ENCODE data around the gene FOXS1. TPM values are rescaled to one million over a fixed set of nuclear protein-coding genes. Genes with fewer than 3 reads are reported as not detected.

Gene FOXS1
- 0.22 and 2.0 TPM in 2 replicates for total RNA-seq

DNA sequence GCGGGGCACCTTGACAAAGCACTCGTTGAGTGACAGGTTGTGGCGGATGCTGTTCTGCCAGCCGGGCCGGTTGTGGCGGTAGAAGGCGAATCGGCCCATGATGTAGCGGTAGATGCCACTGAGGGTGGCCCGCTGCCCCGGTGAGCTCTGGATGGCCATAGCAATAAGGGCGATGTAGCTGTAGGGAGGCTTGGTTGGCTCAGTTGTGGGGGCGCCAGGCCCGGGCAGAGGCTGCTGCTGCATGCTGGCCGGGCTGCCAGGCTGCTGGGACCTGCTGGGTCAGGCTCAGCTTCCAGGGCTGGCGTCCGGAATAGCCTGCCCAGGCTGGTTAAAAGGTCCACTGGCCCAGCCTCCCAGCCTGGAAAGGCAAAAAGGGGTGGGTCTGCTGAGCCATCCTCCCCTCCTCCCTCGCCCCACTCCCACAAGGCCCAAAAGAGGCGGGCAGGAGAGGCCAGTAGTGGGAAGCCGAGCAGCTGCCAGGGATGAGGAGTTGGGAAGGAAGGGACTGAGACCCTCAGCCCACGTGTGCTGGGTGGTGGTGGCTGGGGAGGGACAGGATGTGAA is at the start of gene FOXS1:
TSS of gene FOXS1 (minus strand) at position 305 of the 564 bp plus-strand sequence. CDS start at position 243, 62 bp downstream.

GRCh38 chr20:31869942-31870725 is 24.7 kb upstream of the FOXS1 start, which contains the start of the genes DUSP15 and TTLL9:
Gene DUSP15, minus strand, starts transcription at chr20:31870527. Its CDS starts 190 bp downstream, at chr20:31870337.
Gene TTLL9, plus strand, starts transcription at chr20:31870634. Its CDS starts 493 bp downstream, at chr20:31871127.

DNA sequence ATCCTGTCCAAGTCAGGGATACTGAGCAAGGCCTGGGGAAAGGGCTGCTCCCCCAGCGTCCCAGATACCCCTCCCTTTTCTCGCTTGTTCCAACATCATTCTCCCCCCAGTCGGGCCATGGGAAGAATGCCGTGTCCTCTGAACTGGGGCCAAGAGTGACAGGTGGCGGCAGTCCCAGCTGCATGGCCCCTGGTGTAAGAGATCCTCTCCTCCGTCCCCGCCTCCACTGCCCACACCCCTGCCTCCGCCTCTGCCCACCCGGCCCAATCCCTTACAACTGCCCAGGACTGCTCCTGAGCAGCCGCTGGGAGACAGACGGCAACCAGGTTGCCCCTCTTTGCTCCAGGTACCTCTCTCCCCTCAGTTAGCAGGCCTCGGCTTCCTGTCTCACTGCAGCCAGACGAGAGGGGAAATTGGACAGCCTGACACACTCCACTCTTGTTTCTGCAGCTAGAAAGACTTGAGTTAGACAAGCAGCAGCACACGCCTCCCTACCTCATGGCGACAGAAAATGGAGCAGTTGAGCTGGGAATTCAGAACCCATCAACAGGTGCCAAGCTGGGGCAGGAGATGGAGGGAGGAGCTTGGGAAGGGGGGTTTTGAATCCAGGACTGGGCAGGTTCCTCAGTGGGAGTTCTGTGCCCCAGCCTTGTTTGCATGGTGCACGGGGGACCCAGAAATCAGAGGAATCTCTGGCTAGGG is 26.2 kb downstream of the FOXS1 start, which contains the start of gene MYLK2:
TSS of gene MYLK2 (plus strand) at position 274 of the 702 bp plus-strand sequence. CDS start at position 499, 225 bp downstream.

Small RNAs within 50 kb of the gene (small RNA-seq; reads per million reads assigned to genes)
- not detected for gene AL160175.1 (ENCODE audit: low replicate concordance)

Other genes with a start within 250 kb of the FOXS1 start
- gene ID1, start 240.3 kb downstream of the FOXS1 start, total RNA-seq = 31.3 and 47.0 TPM in 2 replicates
- not detected in 2 replicates for gene COX4I2, start 207.7 kb downstream of the FOXS1 start, total RNA-seq
- 111 and 148 TPM in 2 replicates for gene BCL2L1, start 122.7 kb downstream of the FOXS1 start, total RNA-seq
- 3.1 and 123 TPM in 2 replicates for gene TPX2, start 106.3 kb downstream of the FOXS1 start, total RNA-seq
- 0.57 TPM in 1 of 2 replicates, not detected in the other for gene MYLK2, start 26.2 kb downstream of the FOXS1 start, total RNA-seq
- under 0.01 TPM in 1 of 2 replicates, not detected in the other for gene DUSP15, start 24.9 kb upstream of the FOXS1 start, total RNA-seq
- 0.14 TPM in 1 of 2 replicates, not detected in the other for gene TTLL9, start 25.0 kb upstream of the FOXS1 start, total RNA-seq
- gene PDRG1, start 106.4 kb upstream of the FOXS1 start, total RNA-seq = 2.6 and 4.6 TPM in 2 replicates
- gene XKR7, start 122.5 kb upstream of the FOXS1 start, total RNA-seq = not detected in 2 replicates
- not detected in 2 replicates for gene CCM2L, start 164.8 kb upstream of the FOXS1 start, total RNA-seq
- not detected in 2 replicates for gene HCK, start 206.6 kb upstream of the FOXS1 start, total RNA-seq

All from placental pericyte (primary cell).